Breast epithelium (tissue), 4 donors: Measurements from ENCODE around the gene KCNQ5. TPM values are rescaled to one million over a fixed set of nuclear protein-coding genes. Genes with fewer than 3 reads are reported as not detected.

Source experiments
- DNase-seq, 2 donors: peaks; one replicate each; pipeline ENCODE4 v3.0.0-alpha.2; 2019; ENCODE audit warnings: low spot score in 2 of 2
- H3K27ac ChIP-seq, 2 donors: fragments of 200-600 bp; sonication (generic) in 1 of 2; one replicate each; pipeline ENCODE4 v1.5.1; 2016 to 2019; ENCODE audit warnings: mild to moderate bottlenecking in 1 of 2
- H3K27me3 ChIP-seq, 2 donors: fragments of 200-600 bp; sonication (generic) in 1 of 2; one replicate each; pipeline versions ENCODE4 v1.5.1 to v1.6.0; 2017 to 2019; ENCODE audit warnings: control low read depth in 1 of 2, mild to moderate bottlenecking in 1 of 2
- H3K36me3 ChIP-seq: fragments of 200-600 bp; one replicate; pipeline ENCODE4 v1.5.1; 2019
- H3K4me1 ChIP-seq, 2 donors: fragments of 200-600 bp; sonication (generic); one replicate each; pipeline ENCODE4 v1.5.1; 2016 to 2019; ENCODE audit warnings: control low read depth in 1 of 2
- H3K4me3 ChIP-seq, 3 donors: fragments of 200-600 bp; sonication (generic); 1 replicate in 2 of 3; 2 replicates in 1 of 3; pipeline ENCODE4 v1.5.1; 2016 to 2019; ENCODE audit warnings: mild to moderate bottlenecking in 3 of 3, moderate library complexity in 2 of 3
- H3K9me3 ChIP-seq, 2 donors: fragments of 200-600 bp; sonication (generic) in 1 of 2; one replicate each; pipeline ENCODE4 v1.5.1; 2016 to 2019; ENCODE audit warnings: control low read depth in 1 of 2
- CTCF ChIP-seq, 3 donors: fragments of 450-650 bp; IDR thresholded peaks; one replicate each; pipeline ENCODE4 v1.5.1; 2016 to 2017; ENCODE audit warnings: antibody characterized with exemption in 3 of 3, mild to moderate bottlenecking in 3 of 3, moderate library complexity in 3 of 3
- POLR2A ChIP-seq: fragments of 450-650 bp; IDR thresholded peaks from one replicate; pipeline ENCODE4 v1.6.1; 2016; ENCODE audit warnings: antibody characterized with exemption, mild to moderate bottlenecking, moderate library complexity
- POLR2AphosphoS5 ChIP-seq, 3 donors: sonication (generic); formaldehyde crosslinking; IDR thresholded peaks; one replicate each; pipeline ENCODE4 v1.6.1; 2017; ENCODE audit warnings: antibody characterized with exemption in 3 of 3
- intact Hi-C: fragments of 100-400 bp; cut with DNase I; formaldehyde crosslinking; loops from one replicate; pipeline ENCODE4 v1.15.1; 2023; ENCODE audit warnings: low total_unique reads
- total RNA-seq, 3 donors: library from RNA; depleted of rRNA; stranded (reverse); fragments of >200 nt; gene quantifications; one replicate each; pipeline ENCODE4 v1.1.0, GENCODE V29; 2016

The KCNQ5 gene
- total RNA-seq, 3 donors from 2014 or later: 0.16 to 1.0 (median 0.33) TPM

- intact Hi-C loops: no loop called here
- H3K4me1 ChIP-seq: no peaks in the 10 kb centered on the region
- no peak for TF ChIP-seq POLR2AphosphoS5 (IDR thresholded peaks at IDR 0.05)
- no peak for TF ChIP-seq CTCF (IDR thresholded peaks at IDR 0.05)
- TF ChIP-seq POLR2A: no peak
Measured at GRCh38 chr6:72825315-72825911, 203.5 kb downstream of the KCNQ5 start.

GRCh38 chr6:72826037-72826436, 204.2 kb downstream of the KCNQ5 start:
- Histone ChIP-seq H3K9me3 (no peaks in the 10 kb centered on the region), H3K4me1 (no peaks in the 10 kb centered on the region), H3K27me3 (no peaks in the 10 kb centered on the region), H3K27ac (no peak overlapping the region), H3K36me3 (no peaks in the 10 kb centered on the region), H3K4me3 (no peak overlapping the region)
- no peak for TF ChIP-seq POLR2AphosphoS5 (IDR thresholded peaks at IDR 0.05)
- DNase-seq: no peak
- intact Hi-C loops: no loop called here

More at GRCh38 chr6:72825315-72825911, 203.5 kb downstream of the KCNQ5 start:
- Histone ChIP-seq H3K27me3 (no peaks in the 10 kb centered on the region), H3K27ac (no peak overlapping the region), H3K36me3 (no peaks in the 10 kb centered on the region), H3K4me3 (no peak overlapping the region), H3K9me3 (no peaks in the 10 kb centered on the region)
- DNase-seq: no peak

- Histone ChIP-seq H3K4me1 (no peaks in the 10 kb centered on the region), H3K27ac (no peak overlapping the region), H3K27me3 (no peaks in the 10 kb centered on the region), H3K4me3 (no peak overlapping the region), H3K36me3 (no peaks in the 10 kb centered on the region), H3K9me3 (no peaks in the 10 kb centered on the region)
- TF ChIP-seq POLR2A (no peak), CTCF (IDR thresholded peaks at IDR 0.05) (no peak), POLR2AphosphoS5 (IDR thresholded peaks at IDR 0.05) (no peak)
- no peak for DNase-seq
- intact Hi-C loops: no loop called here
Measured at GRCh38 chr6:72826744-72827438, 205.0 kb downstream of the KCNQ5 start.

DNA sequence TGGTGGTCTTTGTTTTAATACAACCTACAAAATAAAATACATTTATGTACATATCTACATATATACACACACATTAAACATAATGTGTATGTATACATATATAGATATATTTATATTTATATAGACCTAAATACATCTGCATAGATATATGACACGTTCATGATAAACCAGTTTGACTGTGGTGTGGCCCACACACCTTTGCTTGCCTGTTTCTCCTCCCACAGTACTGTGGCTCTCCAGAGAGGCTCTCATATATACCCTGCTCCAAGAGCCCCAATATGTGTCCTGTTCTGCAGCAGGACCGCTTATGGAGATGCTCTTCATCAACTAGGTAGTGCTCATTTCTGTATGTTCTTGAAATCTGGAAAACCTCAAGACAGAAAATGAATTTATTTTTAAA, 207.0 kb downstream of the KCNQ5 start:
- H3K27ac ChIP-seq: no peak overlapping the region
- TF ChIP-seq POLR2A (no peak), POLR2AphosphoS5 (IDR thresholded peaks at IDR 0.05) (no peak), CTCF (IDR thresholded peaks at IDR 0.05) (no peak)
- no peaks in the 10 kb centered on the region for H3K4me1 ChIP-seq
- H3K27me3 ChIP-seq: no peaks in the 10 kb centered on the region
- intact Hi-C loops: no loop called here
- H3K36me3 ChIP-seq: no peaks in the 10 kb centered on the region
- H3K4me3 ChIP-seq: no peak overlapping the region
- H3K9me3 ChIP-seq: no peaks in the 10 kb centered on the region
- no peak for DNase-seq

DNA sequence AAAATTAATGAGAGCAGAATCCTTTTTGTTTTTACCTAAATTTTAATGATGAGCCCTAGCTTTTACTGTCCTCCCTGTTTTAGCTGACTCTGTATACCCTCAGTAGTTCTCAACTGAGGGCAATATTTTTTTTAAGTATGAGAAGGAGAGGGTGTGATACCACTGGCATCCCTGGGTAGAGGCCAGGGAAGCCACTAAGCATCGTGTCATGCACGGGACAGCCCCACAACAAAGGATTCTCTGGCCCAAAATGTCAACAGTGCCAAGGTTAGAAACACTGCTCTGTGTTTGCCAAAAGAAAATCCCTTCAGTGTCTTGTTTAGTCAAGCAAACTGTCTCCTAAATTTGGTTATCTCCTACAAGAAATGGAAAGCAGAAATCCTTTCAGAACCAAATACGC, 210.4 kb downstream of the KCNQ5 start:
- intact Hi-C loops: no loop called here
- H3K4me3 ChIP-seq: no peak overlapping the region
- H3K4me1 ChIP-seq: no peaks in the 10 kb centered on the region
- H3K9me3 ChIP-seq: no peaks in the 10 kb centered on the region
- DNase-seq: no peak
- no peaks in the 10 kb centered on the region for H3K27me3 ChIP-seq
- no peak overlapping the region for H3K27ac ChIP-seq
- no peaks in the 10 kb centered on the region for H3K36me3 ChIP-seq
- TF ChIP-seq POLR2A (no peak), POLR2AphosphoS5 (IDR thresholded peaks at IDR 0.05) (no peak), CTCF (IDR thresholded peaks at IDR 0.05) (no peak)
